Lower leg skin (tissue), 4 donors: ENCODE data around the gene DOLK. TPM values are rescaled to one million over a fixed set of nuclear protein-coding genes. Genes with fewer than 3 reads are reported as not detected.

Experiments
- DNase-seq, 2 donors: peaks; one replicate each; pipeline ENCODE4 v3.0.0-alpha.2; 2019; ENCODE audit warnings: low spot score in 2 of 2
- H3K4me3 ChIP-seq: fragments of 200-600 bp; sonication (generic); 2 replicates; pipeline ENCODE4 v1.5.1; 2017; ENCODE audit warnings: mild to moderate bottlenecking, low read depth; ENCODE audit not compliant: poor library complexity, severe bottlenecking
- CTCF ChIP-seq, 3 donors: fragments of 450-650 bp; IDR thresholded peaks; one replicate each; pipeline ENCODE4 v1.5.1; 2016; ENCODE audit warnings: antibody characterized with exemption in 3 of 3, mild to moderate bottlenecking in 3 of 3, moderate library complexity in 2 of 3
- POLR2A ChIP-seq, 2 donors: fragments of 450-650 bp; IDR thresholded peaks; one replicate each; pipeline ENCODE4 v1.6.1; 2016 to 2017; ENCODE audit warnings: antibody characterized with exemption in 2 of 2, mild to moderate bottlenecking in 1 of 2, moderate library complexity in 1 of 2
- WGBS, 2 donors: methylation state at CpG; one replicate each; pipeline ENCODE4 v1.1.5; 2018; 5-methylcytosine and 5-hydroxymethylcytosine counted together
- intact Hi-C: fragments of 100-400 bp; cut with DNase I; formaldehyde crosslinking; loops from one replicate; pipeline ENCODE4 v1.15.0; 2023; ENCODE audit warnings: low total_unique reads
- total RNA-seq, 4 donors: library from RNA; depleted of rRNA; stranded (reverse); fragments of >200 nt; gene quantifications; one replicate each; pipeline ENCODE4 v1.1.0, GENCODE V29; 2016

Gene DOLK
- total RNA-seq, 4 donors from 2014 or later: 9.8 to 16.4 (median 11.9) TPM

- 75 to 78% methylated on average over 23 of the region's 23 CpGs for WGBS, 2 donors
These were observed 33.2 kb downstream of the DOLK start for GRCh38 chr9:128913995-128914772.

GRCh38 chr9:128913048-128913900 lies 34.1 kb downstream of the DOLK start:
- no peak overlapping the region for H3K4me3 ChIP-seq
- no peak for TF ChIP-seq POLR2A (IDR thresholded peaks at IDR 0.05)
- TF ChIP-seq CTCF (IDR thresholded peaks at IDR 0.05): no peak
- WGBS, 2 donors: 52 to 63% methylated on average over 12 to 15 of the region's 15 CpGs
- DNase-seq: no peak
- intact Hi-C loops: no loop called here

More at GRCh38 chr9:128913995-128914772, 33.2 kb downstream of the DOLK start:
- no peak overlapping the region for H3K4me3 ChIP-seq
- TF ChIP-seq CTCF (IDR thresholded peaks at IDR 0.05) (no peak), POLR2A (IDR thresholded peaks at IDR 0.05) (no peak)
- no peak for DNase-seq
- intact Hi-C loops: no loop called here

GRCh38 chr9:128912270-128912853 lies 35.0 kb downstream of the DOLK start:
- TF ChIP-seq POLR2A (IDR thresholded peaks at IDR 0.05) (no peak), CTCF (IDR thresholded peaks at IDR 0.05) (no peak)
- WGBS, 2 donors: 67% methylated on average over 15 of the region's 15 CpGs
- no peak for DNase-seq
- intact Hi-C loops: no loop called here
- no peak overlapping the region for H3K4me3 ChIP-seq

GRCh38 chr9:128911529-128912035 lies 35.8 kb downstream of the DOLK start:
- 30 to 39% methylated on average over 7 to 8 of the region's 8 CpGs for WGBS, 2 donors
- H3K4me3 ChIP-seq: no peak overlapping the region
- no peak for TF ChIP-seq POLR2A (IDR thresholded peaks at IDR 0.05)
- no peak for TF ChIP-seq CTCF (IDR thresholded peaks at IDR 0.05)
- DNase-seq: no peak
- intact Hi-C loops: no loop called here

- 84 to 87% methylated on average over 6 of the region's 6 CpGs for WGBS, 2 donors
- TF ChIP-seq POLR2A (IDR thresholded peaks at IDR 0.05) (no peak), CTCF (IDR thresholded peaks at IDR 0.05) (no peak)
These were observed 36.5 kb downstream of the DOLK start for GRCh38 chr9:128910906-128911305.

More at GRCh38 chr9:128910906-128911305, 36.5 kb downstream of the DOLK start:
- intact Hi-C loops: no loop called here
- no peak for DNase-seq
- H3K4me3 ChIP-seq: no peak overlapping the region
